NCI-H2196 (cell line): ENCODE data around the gene IFIT2.
"Not testable (repeated sequence)": the region's sequence is repeated elsewhere in the genome, so short reads cannot be mapped to it uniquely, and the experiment has no call there.

ENCODE experiments used
- DNase-seq: peaks from one replicate; lab custom pipeline; 2025; ENCODE audit not compliant: unreplicated experiment; lab: John Stamatoyannopoulos, UW

IFIT2 gene

DNA sequence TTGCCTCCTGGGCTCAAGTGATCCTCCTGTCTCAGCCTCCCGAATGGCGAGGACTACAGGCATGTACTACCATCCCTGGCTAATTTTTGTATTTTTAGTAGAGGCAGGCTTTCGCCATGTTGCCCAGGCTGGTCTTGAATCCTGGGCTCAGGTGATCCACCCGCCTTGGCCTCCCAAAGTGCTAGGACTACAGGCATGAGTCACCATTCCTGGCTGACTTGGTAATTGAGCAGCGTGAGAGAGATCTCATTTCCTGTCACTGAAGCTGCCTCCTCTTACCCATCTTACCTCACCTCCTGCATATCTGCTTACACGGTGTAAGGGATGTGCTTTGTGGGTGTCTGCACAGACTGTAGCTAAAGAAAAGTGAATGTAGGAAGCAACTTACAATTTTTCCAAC lies 35.6 kb downstream of the IFIT2 start:
- DNase-seq = no peak

DNA sequence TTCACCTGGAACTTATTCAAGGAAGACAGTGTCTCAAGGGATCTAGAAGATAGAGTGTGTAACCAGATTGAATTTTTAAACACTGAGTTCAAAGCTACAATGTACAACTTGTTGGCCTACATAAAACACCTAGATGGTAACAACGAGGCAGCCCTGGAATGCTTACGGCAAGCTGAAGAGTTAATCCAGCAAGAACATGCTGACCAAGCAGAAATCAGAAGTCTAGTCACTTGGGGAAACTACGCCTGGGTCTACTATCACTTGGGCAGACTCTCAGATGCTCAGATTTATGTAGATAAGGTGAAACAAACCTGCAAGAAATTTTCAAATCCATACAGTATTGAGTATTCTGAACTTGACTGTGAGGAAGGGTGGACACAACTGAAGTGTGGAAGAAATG lies 36.9 kb downstream of the IFIT2 start:
- DNase-seq = no peak

DNA sequence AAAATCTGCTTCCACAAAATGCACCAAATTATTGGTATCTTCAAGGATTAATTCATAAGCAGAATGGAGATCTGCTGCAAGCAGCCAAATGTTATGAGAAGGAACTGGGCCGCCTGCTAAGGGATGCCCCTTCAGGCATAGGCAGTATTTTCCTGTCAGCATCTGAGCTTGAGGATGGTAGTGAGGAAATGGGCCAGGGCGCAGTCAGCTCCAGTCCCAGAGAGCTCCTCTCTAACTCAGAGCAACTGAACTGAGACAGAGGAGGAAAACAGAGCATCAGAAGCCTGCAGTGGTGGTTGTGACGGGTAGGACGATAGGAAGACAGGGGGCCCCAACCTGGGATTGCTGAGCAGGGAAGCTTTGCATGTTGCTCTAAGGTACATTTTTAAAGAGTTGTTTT lies 38.0 kb downstream of the IFIT2 start:
- no peak for DNase-seq

DNA sequence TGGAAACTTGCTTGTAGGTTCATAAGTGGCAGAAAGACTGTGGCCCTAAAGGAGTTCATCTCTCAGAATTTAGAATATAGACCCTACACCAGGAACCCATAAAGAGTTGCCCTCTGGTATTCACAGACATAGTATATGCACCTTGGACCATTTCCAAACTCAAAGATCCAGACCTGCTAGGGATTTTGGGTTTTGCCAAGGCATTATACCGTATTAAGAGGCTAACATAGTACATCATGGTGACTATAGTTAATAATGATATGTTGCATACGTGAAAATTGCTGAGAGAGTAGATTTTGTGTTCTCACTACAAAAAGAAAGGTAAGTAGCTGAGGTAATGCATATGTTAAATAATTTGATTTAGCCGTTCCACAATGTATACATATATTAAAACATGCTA lies 39.8 kb downstream of the IFIT2 start:
- DNase-seq = no peak

DNA sequence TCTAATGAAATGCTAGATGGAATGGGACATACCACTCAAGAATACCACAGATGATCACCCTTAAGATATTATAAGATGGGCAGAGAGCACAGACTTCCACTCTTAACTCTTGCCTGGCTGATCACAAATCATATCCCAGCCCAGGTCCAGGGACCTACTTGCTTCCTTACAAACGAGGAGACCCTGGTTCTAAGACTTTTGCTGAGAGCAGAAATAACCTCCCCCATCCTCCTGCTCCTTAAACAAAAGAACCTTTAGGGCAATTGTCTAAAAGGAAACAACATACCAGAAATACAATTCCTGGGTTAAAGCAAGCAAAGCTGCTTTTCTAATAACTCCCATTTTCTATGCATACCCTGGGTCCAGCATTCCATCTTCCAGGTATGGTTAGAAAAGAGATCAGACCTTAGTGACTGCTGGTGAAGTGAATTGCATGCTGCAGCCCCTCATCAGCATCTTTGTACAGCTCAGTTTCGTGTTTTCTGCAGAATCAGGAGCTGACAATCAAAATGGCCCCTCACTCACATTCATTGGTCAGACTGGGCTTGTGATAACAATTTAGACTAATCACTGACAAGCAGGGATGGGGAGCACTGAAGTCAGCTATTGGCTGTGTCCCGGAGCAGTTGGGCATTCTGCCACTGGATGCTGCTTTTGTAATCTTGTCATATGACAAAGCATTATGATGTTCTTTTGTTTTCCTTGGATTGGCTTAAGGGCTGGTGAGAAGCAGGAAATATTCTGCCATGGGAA lies 40.5 kb downstream of the IFIT2 start:
- no peak for DNase-seq

DNA sequence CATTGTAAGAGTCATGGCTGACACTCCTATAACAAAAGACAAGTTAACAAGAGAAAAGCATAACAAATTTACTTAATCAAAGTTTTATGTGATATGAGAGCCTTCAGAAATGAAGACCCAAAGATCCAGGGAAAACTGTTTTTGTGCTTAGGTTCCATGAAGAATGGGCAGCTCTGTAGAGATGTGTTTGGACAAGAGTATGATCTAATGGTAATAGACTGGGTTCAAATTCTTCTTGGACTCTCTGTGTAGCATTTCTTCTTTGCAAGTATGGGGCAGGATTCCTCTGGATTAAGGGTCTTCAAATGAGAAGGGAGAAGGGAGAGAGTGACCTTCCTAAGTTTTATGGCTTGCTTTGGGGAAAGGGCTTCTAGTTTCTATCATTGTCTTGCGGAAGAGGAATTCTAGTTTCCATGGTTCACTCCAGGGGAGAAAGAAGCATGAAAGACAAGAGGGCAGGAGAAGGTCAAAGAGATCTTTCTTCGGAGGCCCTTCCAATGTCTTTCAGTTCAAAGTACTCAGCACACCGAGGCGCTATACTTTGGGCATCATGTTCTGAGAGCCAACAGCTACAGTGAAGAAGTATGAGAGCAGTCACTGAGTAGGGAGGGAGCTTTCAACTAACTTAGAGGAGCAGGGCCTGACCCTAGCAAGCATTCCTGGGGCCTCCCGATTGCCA lies 41.4 kb downstream of the IFIT2 start:
- no peak for DNase-seq

DNA sequence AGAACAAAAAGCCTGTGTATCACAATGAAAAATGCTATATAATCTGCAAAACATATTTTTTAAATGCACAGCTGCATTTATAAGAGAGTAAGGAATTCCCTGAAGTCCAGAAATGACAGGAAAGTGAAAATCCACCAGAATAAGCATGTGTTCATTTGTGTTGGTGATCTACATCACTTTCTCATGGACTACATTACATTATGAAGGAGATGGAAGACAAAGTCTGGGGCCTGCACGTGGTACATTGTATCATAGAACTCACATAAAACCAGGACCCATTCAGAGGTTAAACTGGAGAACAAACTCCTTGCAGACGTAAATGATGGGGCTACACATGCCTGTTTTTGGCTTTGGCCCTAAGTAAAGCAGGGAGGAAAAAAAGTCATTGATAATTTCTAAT lies 42.3 kb downstream of the IFIT2 start:
- DNase-seq = no peak

DNA sequence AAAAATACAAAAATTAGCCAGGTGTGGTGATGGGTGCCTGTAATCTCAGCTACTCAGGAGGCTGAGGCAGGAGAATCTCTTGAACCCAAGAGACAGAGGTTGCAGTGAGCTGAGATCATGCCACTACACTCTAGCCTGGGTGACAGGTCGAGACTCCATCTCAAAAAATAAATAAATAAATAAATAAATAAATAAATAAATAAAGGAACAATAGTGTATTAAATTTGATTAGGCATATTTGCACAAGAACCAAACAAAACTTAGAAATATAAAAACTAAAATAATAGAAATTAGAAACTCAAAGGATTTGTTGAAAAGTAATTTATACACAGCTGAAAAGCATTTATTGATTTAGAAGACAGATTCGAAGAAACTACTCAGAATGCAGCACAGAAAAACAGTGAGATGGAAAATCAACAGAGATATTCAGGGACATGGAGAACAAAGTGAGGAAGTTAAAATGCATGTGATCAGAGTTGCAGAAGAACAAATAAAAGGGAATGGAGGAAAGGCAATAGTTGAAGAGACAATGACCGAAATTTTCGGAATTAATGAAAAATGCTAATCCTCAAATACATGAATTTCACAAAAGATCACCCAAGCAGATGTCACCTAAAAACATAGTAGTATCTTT lies 43.6 kb downstream of the IFIT2 start:
- DNase-seq = no peak

DNA sequence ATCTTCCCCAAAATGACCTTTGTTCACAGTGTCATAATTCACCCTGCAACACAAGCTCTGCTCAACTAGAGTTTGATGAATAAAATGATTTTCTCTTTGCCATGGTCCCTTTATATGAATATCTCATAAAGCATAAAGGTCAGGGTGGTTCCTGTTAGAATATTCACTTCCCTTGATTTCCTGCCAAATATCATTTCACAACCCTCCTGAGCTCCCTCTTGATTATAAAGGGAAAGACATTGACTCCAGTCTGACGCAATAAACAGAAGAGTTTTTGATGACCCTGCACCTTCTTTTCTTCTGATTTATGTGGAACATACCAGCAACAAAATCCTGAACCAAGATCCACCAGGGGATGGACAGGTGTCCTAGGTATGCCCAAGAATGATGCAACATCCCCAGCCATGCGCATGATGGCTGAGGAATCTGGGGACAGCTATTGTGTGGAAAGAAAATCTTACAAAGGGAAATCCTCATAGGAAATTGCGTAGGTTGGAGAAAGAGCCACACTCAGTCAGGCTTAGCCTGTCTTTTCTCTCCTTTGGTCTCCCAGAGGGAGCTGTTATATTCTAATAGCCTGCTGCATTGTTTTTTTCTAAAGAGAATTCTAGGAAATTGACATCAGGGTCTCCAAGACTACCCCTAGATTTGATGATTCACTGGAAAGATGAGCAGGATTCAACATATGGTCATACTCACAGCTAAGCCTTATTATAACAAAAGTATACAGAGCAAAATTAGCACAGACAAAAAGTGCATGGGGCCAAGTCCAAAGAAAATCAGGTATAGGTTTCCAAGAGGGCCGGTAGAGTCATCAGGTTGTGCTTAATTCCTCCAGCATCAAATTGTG lies 44.8 kb downstream of the IFIT2 start:
- DNase-seq = no peak

DNA sequence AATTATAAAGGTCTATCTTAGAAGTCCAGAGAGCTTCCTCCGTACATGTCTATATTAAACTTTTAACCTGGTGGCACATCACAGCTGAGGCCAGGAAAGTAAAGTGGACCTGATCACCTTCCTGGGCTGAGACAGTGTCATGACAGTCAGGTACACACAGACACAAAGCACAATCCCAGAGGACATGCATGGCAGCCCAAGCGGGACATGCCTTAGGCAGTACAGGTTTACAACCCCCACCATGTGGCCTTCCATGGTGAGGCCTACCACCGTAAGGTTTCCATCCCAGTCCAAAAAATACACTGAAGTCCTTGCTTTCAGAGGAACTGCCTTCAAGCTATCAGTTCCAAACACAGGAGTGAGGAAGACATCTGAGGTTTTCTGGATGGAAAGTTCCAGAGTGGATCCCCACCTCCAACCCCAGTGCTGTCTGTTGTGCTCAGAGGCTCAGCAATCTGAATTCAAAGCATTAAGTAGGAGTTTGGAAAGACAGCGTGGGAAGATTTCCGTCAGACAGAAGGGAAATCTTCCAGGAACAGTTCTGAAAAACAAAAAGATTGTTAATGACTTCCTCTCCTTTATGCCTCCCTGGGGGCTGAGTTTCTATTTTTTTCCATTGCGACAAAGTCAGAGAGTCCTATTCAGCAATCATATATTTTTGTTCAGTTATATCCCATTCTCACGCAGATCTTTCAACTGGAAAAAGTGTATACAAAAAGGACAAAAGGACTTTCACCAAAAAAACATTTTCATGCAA lies 46.0 kb downstream of the IFIT2 start:
- DNase-seq = no peak

DNA sequence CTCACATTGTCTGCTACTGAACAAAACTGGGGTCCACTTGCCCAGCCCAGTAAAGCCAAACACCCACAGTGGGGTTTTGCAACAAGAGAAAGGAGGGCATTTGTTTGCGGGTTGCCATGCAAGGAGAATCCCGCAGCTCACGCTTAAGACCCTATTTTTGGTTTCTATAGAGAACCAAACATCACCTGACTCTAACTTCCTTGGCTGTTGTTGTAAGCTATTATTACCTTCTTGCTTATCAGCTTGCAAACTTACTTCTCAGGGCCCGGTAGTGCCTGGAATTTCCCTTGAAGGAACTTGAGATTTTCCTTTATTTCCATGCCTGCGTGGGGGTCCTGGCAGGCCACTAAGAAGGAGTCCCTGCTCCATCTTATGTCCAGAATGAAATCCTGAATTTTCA lies 46.6 kb downstream of the IFIT2 start:
- DNase-seq = no peak

DNA sequence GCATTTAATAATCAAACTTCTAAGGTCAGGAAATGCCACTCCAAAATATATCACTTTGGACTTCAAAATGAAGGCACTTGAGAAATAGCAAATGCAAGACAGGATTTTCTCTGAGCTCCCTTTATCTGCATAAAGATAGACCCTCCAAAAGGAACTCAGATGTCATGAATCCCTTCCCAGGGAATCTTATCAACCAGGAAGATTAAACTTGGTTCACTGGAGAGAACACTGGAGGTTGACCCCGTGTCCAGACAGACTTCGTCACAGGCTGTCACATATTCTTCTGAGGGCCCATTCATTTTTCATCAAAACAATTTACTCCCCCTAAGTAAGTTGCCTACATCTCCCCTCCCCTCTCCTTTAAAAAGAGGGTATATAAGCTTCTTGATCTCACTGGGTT lies 47.1 kb downstream of the IFIT2 start:
- no peak for DNase-seq

DNA sequence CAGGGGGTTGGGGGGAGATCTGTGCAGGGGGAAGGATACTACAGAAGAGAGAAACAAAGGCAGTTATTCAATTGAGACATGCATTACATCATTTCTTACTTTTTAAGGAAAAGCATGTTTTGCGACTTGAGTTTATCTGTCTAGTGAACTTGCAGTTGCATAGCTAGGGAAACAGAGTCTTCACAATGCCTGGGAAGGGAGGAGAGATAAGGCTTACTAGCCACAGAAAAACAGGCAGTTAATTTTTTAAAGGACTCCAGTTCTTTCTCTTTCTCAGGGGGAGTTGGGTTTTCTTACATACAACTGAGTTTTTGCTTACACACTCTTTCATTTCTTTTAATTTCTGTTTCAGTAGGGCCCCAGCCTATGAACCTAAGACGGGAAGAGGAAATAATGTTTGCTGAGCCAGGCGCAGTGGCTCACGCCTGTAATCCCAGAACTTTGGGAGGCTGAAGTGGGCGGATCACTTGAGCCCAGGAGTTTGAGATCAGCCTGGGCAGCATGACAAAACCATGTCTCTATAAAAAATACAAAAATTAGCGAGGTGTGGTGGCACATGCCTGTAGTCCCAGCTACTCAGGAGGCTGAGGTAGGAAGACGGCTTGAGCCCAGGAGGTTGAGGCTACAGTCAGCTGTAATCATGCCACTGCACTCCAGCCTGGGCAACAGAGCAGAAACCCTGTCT lies 48.9 kb downstream of the IFIT2 start:
- not testable (repeated sequence) for DNase-seq

DNA sequence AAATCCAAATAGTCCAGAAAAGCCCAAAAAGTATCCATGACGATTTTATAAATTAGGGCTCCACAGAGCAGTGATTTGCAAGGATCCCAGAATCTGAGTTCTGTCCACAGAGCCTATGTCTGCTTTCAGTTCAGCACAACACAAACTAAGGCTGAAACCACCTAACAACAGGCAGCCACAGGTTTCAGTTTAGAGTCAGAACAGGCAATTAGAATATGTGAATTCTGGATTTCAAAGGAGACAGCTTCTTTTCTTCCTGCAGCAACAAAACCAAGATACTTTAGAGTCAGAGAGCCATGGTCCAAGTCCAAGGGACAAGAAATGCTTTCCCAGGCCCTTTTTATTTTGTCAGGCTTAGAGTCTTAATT lies 49.5 kb downstream of the IFIT2 start:
- no peak for DNase-seq

DNA sequence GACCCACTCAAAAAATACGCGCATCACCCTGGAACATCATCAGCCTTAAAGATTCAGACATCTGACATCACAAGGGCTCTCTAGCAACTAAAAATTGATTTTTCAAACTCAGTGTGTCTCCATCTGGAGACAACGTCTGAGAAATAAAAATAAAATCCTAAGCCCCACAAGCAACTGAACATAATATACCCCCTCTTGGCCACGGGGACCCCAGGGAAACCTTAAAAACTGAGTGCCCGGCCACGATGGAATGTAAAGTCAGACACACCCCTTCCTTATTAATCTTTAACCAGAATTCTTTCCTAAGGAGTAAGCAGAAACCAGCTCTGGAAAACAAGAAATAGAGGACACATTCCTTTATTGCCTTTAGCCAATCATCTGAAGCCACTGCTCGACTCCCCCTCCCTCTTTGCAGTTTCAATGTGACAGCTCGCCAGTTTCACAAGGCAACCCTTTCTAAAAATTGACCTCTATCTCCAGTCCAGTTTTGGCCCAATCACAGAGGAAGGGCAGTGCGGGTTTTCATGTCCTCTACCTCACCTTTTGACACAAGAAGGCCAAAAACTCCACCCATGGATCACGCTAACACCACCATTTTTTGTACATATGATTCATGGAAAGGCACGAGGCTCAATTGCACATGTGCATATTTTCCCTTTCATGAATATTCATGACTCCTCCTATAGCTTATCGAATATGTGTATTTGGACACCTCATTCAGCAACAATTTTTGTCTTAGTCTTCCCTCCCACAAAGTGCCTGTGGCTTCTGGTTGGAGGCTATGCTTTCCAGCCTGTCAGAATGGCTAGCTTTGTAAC lies 50.1 kb downstream of the IFIT2 start:
- no peak for DNase-seq

DNA sequence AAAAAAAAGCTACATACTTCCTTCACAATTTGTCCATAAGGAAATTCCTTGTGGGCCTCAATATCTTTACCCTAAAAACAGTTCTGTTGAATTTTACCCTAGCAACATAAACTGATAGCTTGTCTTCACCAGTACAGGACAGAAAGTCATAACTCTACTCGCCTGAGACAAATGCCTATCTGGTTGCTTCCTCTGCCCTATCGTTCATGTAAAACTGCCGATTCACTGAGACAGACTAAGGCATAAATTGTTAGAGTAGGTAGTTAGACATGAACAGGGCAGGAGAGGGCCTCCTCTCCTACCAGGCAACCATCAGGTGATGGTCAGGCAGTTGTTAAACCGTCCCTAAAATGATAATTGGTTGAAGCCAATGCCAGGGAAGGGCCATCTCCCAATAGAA lies 51.0 kb downstream of the IFIT2 start:
- DNase-seq = no peak

DNA sequence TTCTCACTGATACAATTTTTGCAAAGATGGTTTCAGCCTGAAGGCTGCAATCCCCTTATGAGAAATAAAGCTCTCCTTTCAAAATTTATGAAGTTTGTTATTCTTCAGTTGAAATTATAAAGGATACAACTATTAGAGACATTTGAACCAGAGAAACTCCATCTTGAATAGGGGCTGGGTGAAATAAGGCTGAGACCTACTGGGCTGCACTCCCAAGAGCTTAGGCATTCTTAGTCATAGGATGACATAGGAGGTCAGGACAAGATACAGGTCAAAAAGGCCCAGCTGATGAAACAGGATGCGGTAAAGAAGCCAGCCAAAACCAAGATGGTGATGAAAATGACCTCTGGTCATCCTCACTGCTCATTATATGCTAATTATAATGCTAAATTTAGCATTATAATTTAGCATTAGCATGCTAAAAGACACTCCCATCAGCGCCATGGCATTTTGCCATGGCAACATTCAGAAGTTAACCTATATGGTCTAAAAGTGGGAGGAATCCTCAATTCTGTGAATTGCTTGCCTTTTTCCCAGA lies 53.6 kb downstream of the IFIT2 start:
- no peak for DNase-seq

DNA sequence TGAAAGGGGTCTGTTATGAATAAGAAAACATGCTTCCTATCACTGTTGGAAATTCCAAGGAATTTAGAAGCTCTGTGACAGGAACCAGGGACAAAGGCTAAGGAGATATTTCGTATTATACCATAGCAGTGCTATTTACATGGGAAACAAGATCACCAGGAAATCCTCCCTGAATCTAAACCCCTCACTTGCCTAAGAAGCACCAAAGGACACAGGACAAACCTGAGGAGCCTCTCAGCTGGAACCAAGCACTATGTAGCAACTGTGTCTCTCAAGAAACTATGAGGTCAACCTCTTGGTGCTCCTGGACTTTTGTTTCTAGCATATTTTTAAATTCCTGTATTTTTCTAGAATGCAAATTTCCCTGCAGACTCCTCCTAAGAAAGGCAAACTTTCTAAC lies 55.2 kb downstream of the IFIT2 start:
- DNase-seq = no peak

DNA sequence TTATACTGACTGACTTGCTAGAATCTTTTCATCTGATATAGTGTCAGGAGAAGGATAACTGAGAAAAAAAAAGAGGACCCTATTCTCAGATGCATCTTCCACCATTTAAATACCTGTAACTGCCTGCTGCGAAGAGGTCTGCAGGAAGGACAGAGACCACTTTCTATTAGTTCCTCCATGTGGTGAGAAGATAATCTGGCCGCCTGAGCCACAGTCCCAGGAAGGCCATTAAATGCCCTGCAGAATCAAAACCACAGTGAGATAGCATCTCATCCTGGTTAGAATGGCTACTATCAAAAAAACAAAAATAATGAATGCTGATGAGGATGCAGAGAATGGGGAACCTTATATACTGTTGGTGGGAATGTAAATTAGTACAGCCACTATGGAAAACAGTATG lies 56.1 kb downstream of the IFIT2 start:
- no peak for DNase-seq
